H54 (cell line): Measurements from ENCODE around the gene TBX5.

Experiments used
- DNase-seq: peaks from one replicate; pipeline ENCODE4 v3.0.0; 2011; ENCODE audit warnings: low spot score, mixed read lengths; ENCODE audit not compliant: insufficient read length
- FAIRE-seq: peaks from 3 replicates; lab custom pipeline; 2011; peaks lifted over from hg19 to GRCh38; lab: Jason Lieb, UNC
- POLR2A ChIP-seq: IDR thresholded peaks from 2 replicates; pipeline ENCODE4 v1.6.1; 2011; ENCODE audit warnings: low read depth, mild to moderate bottlenecking, low read length

TBX5 gene

DNA sequence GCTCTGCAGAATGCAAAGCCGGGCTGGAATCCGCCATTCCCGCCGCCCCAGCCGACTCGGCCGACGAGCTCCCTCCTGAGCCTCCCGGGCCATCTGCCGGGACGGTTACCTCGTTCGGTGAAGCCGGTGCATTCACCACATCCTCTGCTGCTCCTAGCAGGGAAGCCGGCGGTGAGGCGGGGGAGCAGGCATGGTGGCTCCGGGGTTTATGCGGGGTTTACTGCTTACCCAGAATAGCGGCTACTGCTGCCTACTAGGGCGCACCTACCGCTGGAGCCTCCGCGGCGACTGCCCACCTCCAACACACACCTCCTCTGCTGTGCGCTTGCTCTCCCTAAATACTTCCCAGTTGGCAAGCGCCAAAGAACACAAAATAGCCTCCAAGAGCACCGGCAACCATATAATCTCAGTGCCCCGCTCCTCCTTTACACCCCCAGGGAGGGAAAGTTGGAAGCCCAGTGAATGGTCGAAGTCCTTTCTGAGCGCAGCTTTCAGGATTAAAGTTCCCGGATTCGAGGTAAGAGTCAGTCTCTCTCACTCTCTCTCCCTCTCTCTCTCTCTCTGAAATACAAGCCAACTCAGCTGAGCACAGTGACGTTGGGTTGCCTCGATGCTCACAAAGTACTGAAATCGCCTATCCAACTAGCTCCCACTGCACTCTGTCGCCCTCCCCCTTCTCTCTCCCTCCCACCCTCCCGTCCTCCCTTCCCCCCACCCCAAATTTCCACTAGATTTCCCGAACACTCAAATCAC lies at the start of gene TBX5:
Gene TBX5 (minus strand): TSS at position 626 of the 753 bp plus-strand sequence. CDS start 2,246 bp downstream, outside the sequence.
- no peak for TF ChIP-seq POLR2A
- FAIRE-seq: no peak
- no peak for DNase-seq

DNA sequence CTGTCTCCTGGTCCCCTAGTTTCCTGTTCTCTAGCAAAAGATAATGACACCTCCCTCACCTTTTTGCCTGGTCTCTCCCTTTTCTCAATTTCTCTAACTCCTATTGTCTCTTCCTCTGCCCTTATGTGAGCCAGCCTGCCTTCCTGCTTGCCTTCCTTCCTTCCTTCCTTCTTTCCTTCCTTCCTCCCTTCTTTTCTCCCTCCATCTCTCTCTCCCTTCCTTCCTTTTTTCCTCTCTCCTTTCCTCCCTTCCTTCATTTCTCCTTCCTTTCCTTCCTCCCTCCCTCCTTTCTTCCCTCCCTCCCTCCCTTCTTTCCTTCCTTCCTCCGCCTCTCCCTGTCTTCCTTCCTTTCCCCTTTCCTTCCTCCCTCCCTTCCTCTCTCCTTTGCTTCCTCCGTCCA lies 45.7 kb upstream of the TBX5 start:
- FAIRE-seq: no peak
- no peak for DNase-seq
- TF ChIP-seq POLR2A: no peak

DNA sequence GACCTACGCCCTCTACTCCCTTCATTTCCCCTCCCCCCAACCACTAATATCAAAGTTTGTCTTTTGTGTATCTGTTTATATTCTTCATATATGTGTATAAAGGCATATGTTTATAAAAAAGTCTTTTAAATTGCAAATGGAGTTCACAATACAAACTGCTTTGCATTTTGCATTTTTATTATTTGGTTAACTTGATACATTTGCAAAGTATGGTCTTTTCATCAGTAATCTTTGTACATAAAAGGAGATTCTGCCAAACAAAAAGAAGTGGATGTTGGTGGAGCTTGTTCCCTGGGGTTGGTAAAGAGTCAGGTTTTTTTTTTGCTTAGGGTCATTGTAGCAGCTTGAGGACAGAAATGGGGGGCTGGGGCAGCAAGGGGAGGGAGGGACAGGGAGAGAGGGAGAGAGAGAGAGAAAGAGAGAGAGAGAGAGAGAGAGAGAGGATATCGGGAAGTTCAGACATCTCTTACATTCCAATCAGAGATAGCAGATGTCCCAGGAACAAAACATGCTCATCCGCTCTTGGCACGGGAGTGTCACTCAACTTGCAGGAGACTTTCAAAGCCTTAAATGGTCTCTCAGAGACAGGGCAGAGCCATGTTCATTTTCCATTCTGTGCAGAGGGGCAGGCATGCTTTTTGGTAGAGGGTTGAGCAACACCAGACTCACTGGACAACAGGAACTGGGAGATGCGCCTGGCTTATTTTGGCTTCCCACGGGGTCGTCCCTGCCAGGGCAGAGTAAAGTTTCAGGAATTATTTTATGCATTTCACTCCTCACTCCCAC lies 44.8 kb upstream of the TBX5 start:
- no peak for TF ChIP-seq POLR2A
- FAIRE-seq: no peak

DNA sequence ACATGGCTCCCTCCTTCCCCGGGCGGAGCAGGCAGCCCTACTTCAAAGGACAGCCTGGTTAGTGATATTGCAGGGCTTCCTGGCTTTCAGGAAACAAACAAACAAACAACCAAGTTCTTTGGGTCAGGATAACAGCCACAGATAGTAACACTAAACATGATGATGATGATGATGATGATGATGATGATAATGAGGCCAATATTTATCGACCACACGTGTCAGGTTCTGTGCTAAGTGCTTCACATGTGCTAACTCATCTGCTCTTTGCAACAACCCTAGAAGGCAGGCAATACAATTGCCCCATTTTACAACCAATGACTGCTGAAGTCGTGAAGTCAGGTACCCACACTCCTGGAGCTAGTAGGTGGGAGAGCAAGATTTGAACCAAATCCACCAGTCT lies 44.1 kb upstream of the TBX5 start:
- FAIRE-seq: no peak
- TF ChIP-seq POLR2A: no peak
- no peak for DNase-seq

More for the DNA sequence above, 44.8 kb upstream of the TBX5 start:
- DNase-seq: no peak

DNA sequence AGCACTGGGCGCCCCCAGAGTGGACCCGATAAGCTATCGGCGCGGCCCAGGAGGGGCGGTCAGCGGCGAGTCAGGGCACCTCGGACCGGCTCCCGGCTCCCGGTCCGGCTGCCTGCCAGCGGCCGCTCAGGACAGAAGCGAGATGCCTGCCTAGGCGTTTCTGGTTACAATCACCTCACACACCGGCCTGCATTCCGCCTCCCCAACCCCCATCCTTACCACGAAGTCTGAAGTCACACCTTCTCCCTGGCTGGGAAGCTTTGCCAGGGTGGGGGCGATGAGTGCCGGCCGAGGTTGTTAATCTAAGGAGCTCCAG lies 42.6 kb upstream of the TBX5 start:
- FAIRE-seq: no peak
- TF ChIP-seq POLR2A: no peak
- no peak for DNase-seq

DNA sequence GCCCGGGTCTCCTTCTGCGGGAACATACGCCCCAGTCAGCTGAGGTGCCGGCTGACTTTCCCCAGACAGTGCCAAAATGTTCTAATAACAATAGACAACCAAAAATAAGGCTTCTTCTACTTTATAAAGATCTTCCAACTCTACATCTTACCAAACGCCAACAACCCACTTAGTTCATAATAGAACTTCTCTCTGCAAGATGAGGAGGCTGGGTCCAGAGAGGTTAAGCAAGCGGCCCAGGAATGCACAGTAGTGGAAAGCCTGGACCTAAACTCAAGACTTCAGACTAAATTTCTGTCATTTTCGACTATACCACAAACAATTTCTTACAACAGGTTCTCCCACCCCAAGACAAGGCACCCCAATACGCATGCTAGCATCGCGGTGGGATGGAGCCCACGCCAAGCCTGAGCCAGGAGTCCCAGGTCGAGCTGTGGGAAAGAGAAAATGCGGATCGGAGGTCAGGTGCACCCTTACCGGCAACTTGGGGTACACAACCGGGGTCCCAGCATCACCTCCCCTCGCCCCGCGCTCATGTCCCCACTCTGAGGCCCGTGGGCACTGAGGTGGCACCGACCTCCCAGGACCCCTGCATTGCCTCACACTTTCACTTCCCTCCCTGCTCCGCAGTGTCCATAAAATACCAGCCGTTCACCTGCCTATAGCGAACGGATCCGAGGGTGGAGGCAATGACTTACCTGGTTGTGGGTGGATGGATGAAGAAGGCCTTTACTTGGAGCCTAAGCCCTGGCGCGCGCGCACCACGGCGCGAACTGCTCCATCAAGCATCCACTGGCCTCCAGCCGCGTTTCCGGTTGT lies 42.1 kb upstream of the TBX5 start:
- TF ChIP-seq POLR2A: no peak
- DNase-seq: no peak
- no peak for FAIRE-seq

DNA sequence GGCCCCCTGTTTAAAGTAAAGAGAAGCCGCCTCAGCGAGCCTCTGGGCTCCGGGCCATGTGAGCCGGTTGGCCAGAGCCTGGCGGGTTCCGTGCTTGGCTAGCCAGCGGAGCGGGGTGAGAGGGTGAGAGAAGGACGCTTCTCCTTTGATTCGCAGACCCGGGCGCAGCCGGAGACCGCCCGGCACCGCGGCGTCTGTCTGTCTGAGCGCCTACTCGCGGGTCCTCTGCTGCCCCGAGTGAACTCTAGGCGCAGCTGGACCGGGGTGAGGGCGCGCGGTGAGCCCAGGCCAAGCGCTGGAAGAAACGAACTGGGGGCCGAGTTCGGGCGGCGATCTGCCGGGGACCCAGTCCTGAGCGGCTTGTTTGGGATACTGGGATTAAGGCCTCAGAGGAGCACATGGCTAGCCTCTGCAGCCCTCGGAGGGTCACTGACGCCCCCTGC lies 41.4 kb upstream of the TBX5 start:
- no peak for TF ChIP-seq POLR2A
- no peak for FAIRE-seq
- DNase-seq: no peak

DNA sequence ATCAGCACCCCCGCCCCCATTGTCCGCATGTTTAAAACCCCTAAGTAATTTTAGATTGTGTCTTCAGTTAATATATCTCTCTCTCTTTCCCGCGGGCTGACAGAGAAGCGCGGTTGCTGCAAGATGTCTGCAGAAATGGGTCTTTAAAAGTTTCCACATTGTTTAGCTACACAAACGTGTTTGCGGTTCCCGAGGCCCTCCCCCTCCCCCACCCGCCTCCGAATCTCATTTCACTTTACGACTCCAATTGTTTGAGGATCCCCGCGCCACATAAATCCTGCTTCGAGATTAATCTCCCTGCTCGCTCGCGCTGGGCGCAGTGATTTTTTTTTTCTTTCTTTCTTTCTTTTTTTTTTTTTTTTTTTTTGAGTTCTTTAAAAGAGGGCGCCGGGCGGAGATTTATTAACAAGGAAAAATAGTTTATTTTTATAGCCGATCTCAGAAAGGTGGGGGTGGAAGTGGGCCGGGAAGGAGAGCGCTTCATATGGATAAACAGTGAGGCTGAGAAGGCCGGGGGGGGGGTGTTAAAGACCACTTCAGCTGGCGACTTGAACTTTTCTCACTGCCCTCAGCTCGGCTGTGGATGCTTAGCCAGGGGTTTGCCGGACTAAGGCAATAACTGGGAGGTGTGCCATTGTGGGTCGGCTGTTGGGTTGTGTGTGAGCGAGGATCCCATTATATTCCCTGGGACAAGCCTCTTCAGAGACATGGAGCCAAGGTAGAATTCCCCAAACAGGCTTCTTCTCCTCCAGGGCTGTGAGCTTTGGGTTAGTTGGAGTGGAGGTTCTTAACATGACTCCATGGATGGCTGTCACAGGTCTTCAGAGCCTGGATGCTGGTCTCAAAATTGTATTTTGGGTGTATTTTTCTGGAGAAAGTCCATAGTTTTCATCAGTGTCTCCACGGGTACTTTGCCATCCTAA lies 39.7 kb upstream of the TBX5 start:
- TF ChIP-seq POLR2A: no peak
- no peak for FAIRE-seq

DNA sequence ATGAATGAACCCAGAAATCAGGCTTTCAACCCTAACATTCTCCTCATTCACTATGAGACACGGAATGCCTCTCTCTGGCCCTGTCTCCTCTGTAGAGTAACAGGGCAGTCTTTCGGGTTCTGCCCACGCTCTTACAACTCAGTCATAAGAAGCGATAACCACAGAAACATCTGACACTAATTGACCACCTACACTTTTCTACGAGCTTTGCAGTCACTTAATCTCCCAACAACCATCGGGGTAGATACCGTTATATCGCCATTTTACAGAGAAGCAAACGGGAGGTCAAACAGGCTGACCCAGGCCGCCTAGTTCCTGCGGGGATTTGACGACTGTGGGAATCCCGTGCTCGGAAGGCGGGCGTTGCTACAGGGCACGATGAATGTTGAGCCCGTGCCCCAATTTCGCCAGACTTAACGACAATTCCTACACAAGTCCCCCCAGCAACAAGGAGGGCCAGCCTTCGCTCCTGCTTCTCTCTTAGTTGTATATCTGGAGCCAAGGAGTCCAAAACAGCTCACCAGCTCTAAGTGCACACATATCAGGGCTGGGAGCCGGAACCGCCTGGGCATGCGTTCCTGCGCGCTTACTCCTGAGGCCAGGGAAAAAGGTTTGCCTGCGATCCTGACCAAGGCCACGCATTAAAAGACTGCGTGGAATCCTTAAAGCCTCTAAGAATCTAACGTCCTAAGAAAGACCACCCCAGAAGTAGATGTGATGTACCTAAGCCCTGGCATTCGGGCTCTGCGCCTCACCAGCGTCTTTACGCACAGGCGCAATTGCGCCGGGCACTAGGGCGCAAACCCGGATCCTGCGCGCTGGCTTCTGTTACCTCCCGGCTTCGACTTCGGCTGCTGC lies 38.7 kb upstream of the TBX5 start:
- TF ChIP-seq POLR2A: no peak
- no peak for FAIRE-seq
- no peak for DNase-seq

More for the DNA sequence above, 39.7 kb upstream of the TBX5 start:
- no peak for DNase-seq

DNA sequence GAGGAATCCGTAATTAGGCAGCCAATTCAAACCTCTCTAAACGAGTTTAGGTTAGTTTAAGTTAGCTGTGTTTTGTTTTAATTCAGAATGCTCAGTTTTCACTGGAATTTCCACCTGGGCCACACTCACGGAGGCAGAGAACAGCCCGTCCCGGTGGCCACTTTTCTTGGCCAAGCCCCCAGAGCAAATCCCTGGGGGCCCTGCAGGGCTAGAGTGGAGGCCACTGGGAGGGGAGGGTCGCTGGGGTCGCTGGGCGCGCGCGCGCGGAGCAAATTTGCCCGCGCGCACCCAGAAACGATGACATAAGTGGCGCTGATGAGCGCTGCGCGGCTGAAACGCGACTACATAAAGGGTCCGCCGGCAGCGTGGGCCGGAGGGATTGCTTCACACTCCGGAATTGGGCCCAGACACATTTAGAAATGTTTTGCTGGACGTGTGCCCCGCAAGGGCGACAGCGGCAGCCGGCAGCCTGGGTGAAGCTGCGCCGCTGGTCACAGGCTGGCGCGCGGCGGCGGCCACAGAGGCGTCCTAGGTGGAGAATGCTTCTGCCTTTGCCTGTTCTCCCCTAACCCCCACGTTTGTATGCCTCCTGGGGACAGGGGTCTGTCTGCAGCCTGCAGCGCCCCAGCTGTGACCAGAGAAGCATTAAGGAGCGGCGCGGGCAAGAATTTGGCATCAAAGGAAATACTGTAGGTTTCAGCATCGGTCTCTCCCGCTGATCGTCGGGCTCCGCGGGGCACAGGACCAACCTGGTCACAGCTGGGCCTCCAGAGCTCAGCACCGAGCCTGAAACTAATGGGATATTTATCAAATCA lies 37.9 kb upstream of the TBX5 start:
- FAIRE-seq: no peak
- no peak for DNase-seq

DNA sequence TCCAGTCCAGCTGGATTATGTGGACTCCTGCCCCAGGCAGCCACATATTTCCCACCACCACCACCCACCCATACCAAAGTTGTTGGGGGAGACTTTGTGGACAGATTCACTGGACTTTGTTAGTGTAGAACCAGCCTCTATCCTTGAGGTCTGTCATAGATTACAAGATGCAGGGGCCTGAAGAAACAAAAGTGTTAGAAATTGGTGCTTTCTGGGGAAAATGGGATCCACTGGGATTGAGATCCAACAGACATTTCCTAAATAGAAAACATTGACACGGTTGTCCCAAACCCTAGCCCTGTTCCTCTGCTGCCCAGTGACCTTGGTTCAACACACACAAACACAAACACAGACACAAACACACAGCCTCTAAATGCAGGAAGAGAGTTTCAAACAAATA lies 36.6 kb upstream of the TBX5 start:
- no peak for FAIRE-seq
- TF ChIP-seq POLR2A: no peak

More for the DNA sequence above, 37.9 kb upstream of the TBX5 start:
- TF ChIP-seq POLR2A: no peak

More for the DNA sequence above, 36.6 kb upstream of the TBX5 start:
- DNase-seq: no peak
